GM19395 (cell line): Measurements from ENCODE around the gene COMP.

ENCODE experiments used
- ATAC-seq: cut with Tn5 transposase; IDR thresholded peaks from one replicate; pipeline ENCODE4 v1.9.1; 2021; ENCODE audit warnings: mild to moderate bottlenecking, moderate library complexity; ENCODE audit not compliant: unreplicated experiment

Gene COMP

GRCh38 chr19:18804139-18804601 is 13.1 kb upstream of the COMP start:
- ATAC-seq, result no peak

- ATAC-seq, result no peak
Observed at GRCh38 chr19:18803550-18804138, 12.5 kb upstream of the COMP start.

GRCh38 chr19:18802354-18802753 is 11.2 kb upstream of the COMP start:
- ATAC-seq, result no peak

DNA sequence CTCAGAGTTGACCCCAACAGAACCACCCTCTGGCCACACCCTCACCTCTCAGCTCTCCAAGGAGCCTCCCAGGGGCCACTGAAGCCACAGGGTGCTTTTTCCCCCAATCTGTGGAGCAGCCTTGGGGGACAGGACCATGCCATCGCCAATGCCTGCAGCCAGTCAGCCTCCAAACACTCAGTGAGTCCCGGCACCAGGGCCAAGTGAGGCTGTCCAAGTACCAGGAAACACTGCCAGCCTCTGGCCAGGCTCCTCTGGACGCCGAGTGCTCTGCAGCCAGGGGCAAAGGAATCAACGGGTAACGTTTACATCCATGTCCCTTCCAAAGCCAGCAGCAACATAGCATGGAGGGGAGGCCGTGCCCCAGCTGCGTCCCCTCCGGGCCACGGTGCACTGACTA is 9.5 kb upstream of the COMP start:
- no peak for ATAC-seq

DNA sequence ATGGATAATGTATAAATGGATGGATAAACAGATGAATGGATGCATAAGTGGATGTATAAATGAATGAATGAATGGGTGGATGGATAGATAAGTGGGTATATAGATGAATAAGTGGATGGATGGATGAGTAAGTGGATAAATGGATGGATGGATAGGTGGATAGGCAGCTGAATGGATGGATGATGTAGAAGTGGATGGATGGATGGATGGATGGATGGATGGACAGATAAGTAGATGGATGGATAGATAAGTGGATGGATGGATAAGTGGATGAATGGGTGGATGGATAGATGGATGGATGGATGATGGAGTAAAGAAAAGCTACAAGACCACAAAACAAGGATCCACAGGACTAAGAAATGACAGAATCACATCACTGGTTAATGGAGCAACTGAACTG is 9.0 kb upstream of the COMP start:
- ATAC-seq, result no peak

DNA sequence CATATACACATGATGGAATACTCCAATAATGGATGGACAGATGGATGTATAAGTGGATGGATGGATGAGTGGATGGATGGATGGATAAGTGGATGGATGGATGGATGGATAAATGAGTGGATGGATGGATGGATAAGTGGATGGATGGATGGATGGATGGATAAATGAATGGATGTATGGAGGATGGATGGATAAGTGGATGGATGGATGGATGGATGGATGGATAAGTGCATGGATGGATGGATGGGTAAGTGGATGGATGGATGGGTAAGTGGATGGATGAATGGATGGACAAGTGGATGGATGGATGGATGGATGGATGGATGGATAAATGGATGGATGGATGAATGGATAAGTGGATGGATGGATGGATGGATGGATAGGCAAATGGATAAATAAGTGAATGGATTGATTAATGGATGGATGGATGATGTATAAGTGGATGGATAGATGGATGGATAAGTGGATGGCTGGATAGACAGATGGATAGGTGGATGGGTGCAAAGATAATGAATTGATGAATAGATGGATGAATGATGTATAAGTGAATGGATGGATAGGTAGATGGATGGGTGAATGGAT is 8.4 kb upstream of the COMP start:
- ATAC-seq, result no peak

DNA sequence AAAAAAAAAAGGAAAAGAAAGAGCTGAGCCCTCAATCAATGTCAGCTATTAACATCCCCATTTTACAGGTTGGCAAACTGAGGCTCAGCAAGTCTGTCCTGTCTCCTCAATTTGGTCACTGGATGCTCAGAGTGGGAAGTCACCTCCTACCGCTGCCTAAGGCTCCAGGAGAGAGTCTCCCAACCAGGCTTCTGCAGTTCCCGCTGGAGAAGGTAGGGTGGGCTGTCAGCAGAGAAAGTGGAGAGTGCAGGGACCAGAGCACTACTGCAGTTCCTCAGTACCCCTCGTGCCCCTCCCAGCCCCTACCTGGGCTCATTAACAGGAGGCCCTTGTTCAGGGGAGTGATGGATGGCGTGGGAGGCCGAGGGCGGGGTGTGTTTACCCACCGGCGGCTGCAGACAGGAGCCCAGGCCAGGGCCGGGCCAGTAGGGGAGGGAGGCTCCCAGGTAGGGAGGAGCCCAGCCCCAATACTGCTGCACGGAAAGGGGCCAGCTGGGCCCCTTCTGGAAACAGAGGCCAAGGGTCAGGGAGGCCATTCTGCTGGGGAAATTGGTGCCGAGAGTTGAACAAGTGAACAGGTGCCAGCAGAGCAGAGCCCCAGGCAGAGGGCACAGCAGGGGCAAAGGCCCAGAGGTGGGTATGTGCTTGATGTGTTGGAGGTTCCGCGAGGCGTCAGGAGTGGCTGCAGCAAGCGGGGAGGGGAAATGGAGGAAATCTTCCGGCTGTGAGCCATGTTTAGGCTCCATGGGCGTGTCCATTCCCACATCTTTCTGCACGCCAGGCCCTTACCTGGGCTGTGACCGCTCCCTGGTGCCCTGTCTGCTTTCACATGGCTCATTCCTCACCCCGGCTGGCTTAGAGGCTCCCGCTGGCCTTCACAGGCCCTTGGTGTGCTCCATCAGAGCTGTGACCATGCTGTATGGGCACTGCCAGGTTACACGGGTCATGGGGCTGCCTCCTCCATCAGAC is 7.6 kb upstream of the COMP start:
- no peak for ATAC-seq

GRCh38 chr19:18796239-18796638 is 5.1 kb upstream of the COMP start:
- no peak for ATAC-seq

- no peak for ATAC-seq
Observed at GRCh38 chr19:18795540-18795939, 4.4 kb upstream of the COMP start.

- ATAC-seq, result no peak
Observed at GRCh38 chr19:18794692-18795091, 3.6 kb upstream of the COMP start.

DNA sequence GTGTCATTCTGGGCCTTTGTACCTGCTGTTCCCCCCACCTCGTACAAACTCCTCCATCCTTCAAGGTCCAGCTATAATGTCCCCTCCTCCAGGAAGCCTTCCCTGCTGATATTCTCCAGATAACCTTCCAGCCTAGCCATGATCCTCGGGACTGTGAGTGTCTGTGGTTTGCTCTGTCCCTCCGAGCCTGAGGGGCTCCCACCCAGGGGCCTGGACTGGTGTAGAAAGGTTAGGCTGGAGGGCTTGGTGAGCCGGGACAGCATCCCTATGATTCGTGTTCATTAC is 2.9 kb upstream of the COMP start:
- no peak for ATAC-seq

GRCh38 chr19:18793144-18794028 is 2.3 kb upstream of the COMP start:
- no peak for ATAC-seq

- no peak for ATAC-seq
Observed at GRCh38 chr19:18792661-18793060, 1.6 kb upstream of the COMP start.

- no peak for ATAC-seq
Observed at GRCh38 chr19:18791315-18791678, 192 bp upstream of the COMP start.

DNA sequence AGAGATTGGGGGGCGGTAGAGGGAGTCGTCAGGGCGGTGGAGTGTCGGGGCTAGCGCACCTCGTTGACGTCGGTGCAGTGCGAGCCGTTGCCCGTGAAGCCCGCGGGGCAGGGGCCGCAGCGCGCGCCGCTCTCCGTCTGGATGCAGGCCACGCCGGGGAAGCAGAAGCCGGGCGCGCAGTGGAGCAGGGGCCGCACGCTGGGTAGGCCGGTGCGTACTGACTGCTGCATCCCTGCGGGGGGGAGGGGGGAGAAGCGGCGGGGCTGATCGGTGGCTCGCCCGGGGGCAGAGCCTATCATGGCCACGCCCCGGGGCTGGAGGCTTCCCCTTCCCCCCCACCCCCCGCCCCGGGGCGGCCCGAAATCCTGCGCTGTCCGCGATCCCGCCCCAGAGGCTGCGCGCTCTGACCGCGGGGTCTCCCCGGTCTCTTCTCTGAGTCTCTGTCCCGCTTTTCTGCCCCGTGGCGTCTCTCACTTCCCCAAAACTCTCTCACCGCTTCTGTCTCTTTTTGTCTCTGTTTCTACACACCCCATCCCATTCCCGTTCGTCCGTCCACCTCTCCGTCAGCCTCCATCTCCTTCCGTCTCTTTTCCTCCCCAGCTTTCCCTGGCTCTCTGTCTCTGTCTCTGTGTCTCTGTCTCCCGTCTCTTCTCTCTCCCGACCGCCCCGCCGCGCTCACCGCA is 1.1 kb downstream of the COMP start:
- no peak for ATAC-seq

DNA sequence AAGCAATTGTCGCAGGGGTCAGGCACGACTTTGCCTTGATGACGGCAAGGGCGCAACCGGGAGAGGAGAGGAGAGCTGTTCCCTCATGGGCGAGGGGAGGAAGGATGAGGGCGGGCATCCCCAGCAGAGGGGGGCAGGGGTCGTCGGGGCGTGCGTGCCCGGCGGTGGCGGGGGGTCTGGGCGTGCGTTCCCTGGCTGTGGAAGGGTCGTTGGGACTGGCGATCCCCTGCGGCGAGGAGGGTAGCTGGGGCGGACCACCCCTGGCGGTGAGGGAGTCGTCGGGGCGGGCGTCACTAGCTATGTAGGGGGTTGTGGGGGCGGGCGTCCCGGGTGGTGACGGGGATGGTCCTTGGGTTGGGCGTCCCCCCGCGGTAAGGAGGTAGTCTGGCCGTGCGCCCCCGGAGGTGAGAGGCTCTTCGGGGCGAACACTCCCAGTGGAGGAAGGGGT is 1.7 kb downstream of the COMP start:
- no peak for ATAC-seq

GRCh38 chr19:18788529-18789421 is 2.3 kb downstream of the COMP start:
- ATAC-seq, result no peak

DNA sequence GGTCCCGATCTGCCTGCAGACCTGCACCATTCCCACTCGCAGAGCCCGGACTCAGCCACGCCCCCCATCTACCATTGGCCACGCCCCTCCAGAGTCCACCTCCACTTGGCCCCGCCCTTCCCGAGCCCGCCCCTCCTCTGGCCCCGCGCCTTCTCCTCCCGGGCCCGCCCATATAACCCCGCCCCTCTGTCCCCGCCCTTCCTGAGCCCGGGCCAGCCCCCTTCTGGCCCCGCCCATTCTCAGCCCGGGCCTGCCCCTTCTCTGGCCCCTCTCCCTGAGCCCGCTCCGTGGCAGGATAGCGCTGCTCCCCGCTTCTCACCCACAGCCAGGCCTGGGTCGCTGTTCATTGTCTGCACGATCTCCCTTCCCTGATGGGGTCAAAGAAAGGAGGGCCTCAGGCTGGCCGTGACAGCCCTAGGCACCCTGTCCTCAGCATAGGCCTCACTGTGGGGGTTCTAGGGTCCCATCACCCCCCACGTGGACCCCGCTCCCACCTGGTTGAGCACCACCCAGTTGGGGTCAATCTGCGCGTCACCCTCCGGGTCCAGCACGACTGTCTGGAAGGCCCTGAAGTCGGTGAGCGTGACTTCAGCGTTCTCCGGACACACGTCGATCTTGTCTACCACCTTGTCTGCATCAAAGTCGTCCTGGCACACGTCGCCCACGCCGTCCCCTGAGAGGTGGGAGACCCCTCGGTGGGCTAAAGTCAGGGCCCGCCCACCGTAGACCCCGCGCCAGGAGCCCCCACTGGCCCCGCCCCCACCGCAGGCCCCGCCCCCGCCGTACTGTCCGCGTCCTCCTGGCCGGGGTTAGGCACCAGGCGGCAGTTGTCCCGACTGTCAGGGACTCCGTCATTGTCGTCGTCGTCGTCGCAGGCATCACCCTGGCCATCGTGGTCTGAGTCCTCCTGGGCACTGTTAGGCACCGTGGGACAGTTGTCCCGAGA is 5.7 kb downstream of the COMP start:
- ATAC-seq, result no peak

GRCh38 chr19:18784786-18785120 is 6.4 kb downstream of the COMP start:
- ATAC-seq, result no peak
